ENCODE measurements around the gene PLD3. TPM values are rescaled to one million over a fixed set of nuclear protein-coding genes. Genes with fewer than 3 reads are reported as not detected.

The PLD3 gene
- total RNA-seq, 1 donor: 136 TPM

- Histone ChIP-seq H3K27ac (ENCODE audit: low read depth, low read length) (no peak within 1 kb of the TSS), H4K20me1 (ENCODE audit: insufficient read depth, low read length) (no peaks in the 10 kb centered on the region), H3K9me3 (ENCODE audit: low read depth, low read length) (no peaks in the 10 kb centered on the region), H3K4me3 (ENCODE audit: insufficient read depth, low read length) (no peak within 1 kb of the TSS), H3K36me3 (ENCODE audit: insufficient read depth, low read length) (no peaks in the 10 kb centered on the region), H3K27me3 (ENCODE audit: insufficient read depth, low read length) (no peaks in the 10 kb centered on the region), H3K4me1 (ENCODE audit: insufficient read depth, low read length) (peaks cover 7% of the 10 kb centered on the region), H2AFZ (ENCODE audit: low read length) (no peak within 1 kb of the TSS), H3K79me2 (ENCODE audit: insufficient read depth, low read length) (no peaks in the 10 kb centered on the region), H3K4me2 (ENCODE audit: insufficient read depth, low read length) (no peak within 1 kb of the TSS)
- no peak for TF ChIP-seq CTCF (IDR thresholded peaks at IDR 0.05; ENCODE audit: extremely low read depth, low read depth, low read length)
- DNase-seq (ENCODE audit: insufficient read length, low spot score, missing footprints): peak; percentile 67
These were observed 64.9 kb downstream of the PLD3 start, which contains the start of gene PRX for GRCh38 chr19:40413291-40413845. TSS of gene PRX (minus strand) at chr19:40413378. CDS start at chr19:40407932, 5,446 bp downstream.

GRCh38 chr19:40414542-40415535 is 66.3 kb downstream of the PLD3 start:
- H3K4me3 ChIP-seq (ENCODE audit: insufficient read depth, low read length): no peak overlapping the region
- no peaks in the 10 kb centered on the region for H3K9me3 ChIP-seq (ENCODE audit: low read depth, low read length)
- no peak overlapping the region for H3K27ac ChIP-seq (ENCODE audit: low read depth, low read length)
- H3K4me1 ChIP-seq (ENCODE audit: insufficient read depth, low read length): peaks cover 7% of the 10 kb centered on the region
- TF ChIP-seq CTCF (IDR thresholded peaks at IDR 0.05; ENCODE audit: extremely low read depth, low read depth, low read length): no peak
- H3K36me3 ChIP-seq (ENCODE audit: insufficient read depth, low read length): no peaks in the 10 kb centered on the region
- no peak overlapping the region for H3K4me2 ChIP-seq (ENCODE audit: insufficient read depth, low read length)
- no peaks in the 10 kb centered on the region for H4K20me1 ChIP-seq (ENCODE audit: insufficient read depth, low read length)
- H3K79me2 ChIP-seq (ENCODE audit: insufficient read depth, low read length): no peaks in the 10 kb centered on the region
- no peaks in the 10 kb centered on the region for H3K27me3 ChIP-seq (ENCODE audit: insufficient read depth, low read length)
- H2AFZ ChIP-seq (ENCODE audit: low read length): peak overlapping the region; percentile 23
- peak; percentile 48 for DNase-seq (ENCODE audit: insufficient read length, low spot score, missing footprints)

- TF ChIP-seq CTCF (IDR thresholded peaks at IDR 0.05; ENCODE audit: extremely low read depth, low read depth, low read length): no peak
- no peaks in the 10 kb centered on the region for H3K27me3 ChIP-seq (ENCODE audit: insufficient read depth, low read length)
- peaks cover 7% of the 10 kb centered on the region for H3K4me1 ChIP-seq (ENCODE audit: insufficient read depth, low read length)
These were observed 67.3 kb downstream of the PLD3 start for GRCh38 chr19:40415768-40416167.

More at GRCh38 chr19:40415768-40416167, 67.3 kb downstream of the PLD3 start:
- Histone ChIP-seq H2AFZ (ENCODE audit: low read length) (no peak overlapping the region), H3K9me3 (ENCODE audit: low read depth, low read length) (no peaks in the 10 kb centered on the region), H3K79me2 (ENCODE audit: insufficient read depth, low read length) (no peaks in the 10 kb centered on the region), H3K4me2 (ENCODE audit: insufficient read depth, low read length) (no peak overlapping the region), H4K20me1 (ENCODE audit: insufficient read depth, low read length) (no peaks in the 10 kb centered on the region), H3K36me3 (ENCODE audit: insufficient read depth, low read length) (no peaks in the 10 kb centered on the region), H3K27ac (ENCODE audit: low read depth, low read length) (no peak overlapping the region), H3K4me3 (ENCODE audit: insufficient read depth, low read length) (no peak overlapping the region)
- DNase-seq (ENCODE audit: insufficient read length, low spot score, missing footprints): peak; percentile 54
